Activated effector memory CD4-positive, alpha-beta T cell treated with Interleukin-2 at 50 U/mL for 16 hours (primary cell): ENCODE data around the gene MRTO4.
"Not testable (repeated sequence)": the region's sequence is repeated elsewhere in the genome, so short reads cannot be mapped to it uniquely, and the experiment has no call there.

Experiments
- DNase-seq: peaks from one replicate; pipeline ENCODE4 v3.0.0-alpha.2; 2020

Gene MRTO4

GRCh38 chr1:19273106-19273843 is 21.7 kb downstream of the MRTO4 start:
- no peak for DNase-seq

GRCh38 chr1:19273844-19274531 is 22.4 kb downstream of the MRTO4 start:
- not testable (repeated sequence) for DNase-seq

DNA sequence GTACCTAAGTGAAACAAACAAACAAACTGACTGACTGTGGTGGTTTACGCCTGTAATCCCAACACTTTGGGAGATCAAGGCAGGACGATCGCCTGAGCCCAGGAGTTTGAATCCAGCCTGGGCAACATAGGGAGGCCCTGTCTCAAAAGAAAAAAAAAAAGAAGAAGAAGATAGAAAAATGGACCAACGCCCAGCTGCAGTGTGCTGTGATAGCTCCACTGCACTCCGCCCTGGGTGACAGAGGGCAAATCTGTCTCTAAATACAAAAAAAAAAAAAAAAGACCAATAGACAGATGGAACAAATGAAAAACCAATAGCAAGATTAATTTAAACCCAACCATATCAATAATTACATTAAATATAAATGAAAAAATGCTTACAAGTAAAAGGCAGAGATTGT is 23.0 kb downstream of the MRTO4 start:
- DNase-seq: no peak

- no peak for DNase-seq
Observed at GRCh38 chr1:19283891-19284290, 32.3 kb downstream of the MRTO4 start.

- no peak for DNase-seq
Observed at GRCh38 chr1:19284881-19285280, 33.3 kb downstream of the MRTO4 start.

DNA sequence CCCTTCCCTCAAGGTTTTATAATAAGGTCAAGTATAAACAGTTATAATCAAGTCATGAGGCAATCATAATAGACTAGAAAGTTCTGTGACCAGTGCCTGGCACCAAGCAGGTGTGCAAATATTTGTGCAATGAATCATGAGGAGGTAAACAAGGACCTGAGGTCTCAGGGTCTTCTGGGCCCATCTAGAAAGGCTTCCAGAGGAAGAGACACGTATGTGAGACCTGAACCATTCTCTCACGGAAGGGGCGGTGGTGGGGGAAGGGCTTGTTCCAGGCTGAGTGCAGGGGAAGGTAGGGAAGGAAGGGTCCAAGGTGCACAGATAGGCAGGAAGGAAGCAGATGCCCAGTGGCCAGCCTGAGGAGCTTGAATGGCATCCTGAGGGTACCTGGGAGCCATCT is 33.8 kb downstream of the MRTO4 start:
- DNase-seq: not testable (repeated sequence)

DNA sequence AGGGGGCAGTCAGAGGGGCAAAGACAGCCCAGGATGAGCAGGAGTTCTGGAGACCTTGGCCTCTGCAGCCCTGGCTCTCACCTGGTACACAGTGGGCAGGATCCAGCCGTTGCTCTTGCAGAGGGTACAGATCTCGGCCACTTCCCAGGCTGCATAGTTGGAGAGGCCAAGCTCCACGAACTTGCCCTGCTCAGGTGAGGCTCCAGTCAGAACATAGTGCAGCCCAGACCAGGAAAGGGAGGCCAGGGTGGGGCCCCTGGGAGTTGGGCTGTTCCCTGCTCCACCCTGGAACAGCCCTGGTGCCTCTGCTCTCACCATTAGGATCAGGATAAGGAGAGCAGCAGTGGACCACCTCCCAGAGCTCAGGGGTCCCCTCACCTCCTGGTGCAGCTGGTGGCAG is 34.2 kb downstream of the MRTO4 start:
- not testable (repeated sequence) for DNase-seq

DNA sequence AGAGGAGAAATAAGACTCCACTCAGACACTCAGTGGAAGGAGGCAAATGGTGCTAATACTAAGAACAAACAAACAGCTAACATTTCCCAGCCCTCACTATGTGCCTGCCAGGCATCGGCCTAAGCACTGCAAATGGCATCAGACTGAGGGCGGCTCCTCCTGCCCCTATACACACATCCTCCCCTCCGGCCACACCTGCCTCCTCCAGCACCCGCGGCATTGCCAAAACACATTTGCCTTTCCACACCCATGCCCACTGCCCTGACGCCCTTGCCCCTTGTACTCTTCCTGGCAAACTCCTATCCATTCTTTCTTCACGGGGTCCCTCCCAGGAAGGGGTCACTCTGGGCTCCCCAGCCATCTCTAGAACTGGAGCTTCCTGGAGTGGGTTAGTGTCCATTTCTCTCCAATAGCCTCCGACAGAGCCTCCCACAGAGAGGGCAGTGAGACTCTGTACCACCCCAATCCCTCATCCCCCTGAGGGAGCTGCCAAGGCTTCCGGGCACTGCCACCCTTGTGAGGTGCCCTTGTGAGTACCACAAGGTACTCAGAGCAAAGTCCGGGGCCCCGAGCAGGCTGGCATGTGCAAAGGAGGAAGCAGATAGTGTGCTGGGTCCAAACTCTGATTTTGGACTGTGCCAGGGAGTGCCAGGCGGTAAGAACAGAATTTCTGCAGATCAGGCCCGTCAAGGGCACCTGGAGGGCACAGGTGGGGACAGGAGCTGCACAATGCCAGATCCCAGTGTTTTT is 36.0 kb downstream of the MRTO4 start:
- DNase-seq: no peak

DNA sequence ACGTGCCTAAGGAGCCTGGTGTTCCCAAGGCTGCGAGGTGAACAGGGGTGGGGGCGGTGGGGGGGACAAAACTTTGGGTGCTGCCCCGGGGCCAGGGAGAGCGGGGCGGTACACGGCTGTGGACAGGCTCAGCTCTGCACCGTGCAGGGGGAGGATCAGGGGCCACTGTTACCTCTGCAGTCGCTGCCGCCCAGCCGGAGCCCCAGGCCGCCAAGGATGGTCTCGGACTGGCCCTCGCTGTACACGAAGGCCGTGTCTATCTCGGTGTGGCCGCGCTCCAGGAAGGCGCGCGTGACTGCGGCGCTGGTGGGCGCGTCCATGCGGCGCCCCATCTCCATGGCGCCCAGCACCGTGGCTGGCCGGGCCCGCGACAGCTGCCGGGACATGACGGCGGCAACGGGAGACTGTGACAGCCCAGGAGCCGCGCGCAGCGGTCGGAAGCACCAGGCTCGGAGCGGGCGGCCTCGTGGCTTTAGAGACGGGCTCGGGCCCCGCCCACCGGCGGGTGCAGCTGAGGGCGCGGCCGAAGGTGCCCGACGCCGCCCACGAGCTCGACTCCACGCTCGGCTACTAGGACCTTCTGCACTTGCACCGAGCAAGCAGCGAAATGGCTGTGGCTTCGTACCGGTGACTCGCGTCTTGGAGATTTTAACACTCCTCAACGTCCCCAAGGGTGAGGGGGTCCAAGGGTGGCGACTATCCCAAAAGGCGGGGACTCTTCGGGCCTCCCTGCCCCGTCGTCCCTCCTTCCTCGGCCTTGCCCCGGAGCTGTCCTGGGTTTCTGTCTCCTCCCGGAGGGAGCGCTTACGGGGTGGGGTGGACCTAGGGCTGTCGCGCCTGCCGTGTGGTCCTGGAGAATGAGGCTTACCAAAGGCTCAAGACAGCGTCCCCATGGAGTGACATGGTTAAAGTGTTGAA is 37.0 kb downstream of the MRTO4 start, which contains the start of gene AKR7A3:
Gene AKR7A3, minus strand, starts transcription at position 447 of the 918 bp plus-strand sequence. Its CDS starts 61 bp downstream, at position 386.
- DNase-seq: peak; percentile 51

GRCh38 chr1:19289244-19289643 is 37.6 kb downstream of the MRTO4 start:
- DNase-seq: no peak

GRCh38 chr1:19294638-19295037 is 43.0 kb downstream of the MRTO4 start:
- DNase-seq: no peak

GRCh38 chr1:19300211-19300610 is 48.6 kb downstream of the MRTO4 start:
- DNase-seq: no peak

DNA sequence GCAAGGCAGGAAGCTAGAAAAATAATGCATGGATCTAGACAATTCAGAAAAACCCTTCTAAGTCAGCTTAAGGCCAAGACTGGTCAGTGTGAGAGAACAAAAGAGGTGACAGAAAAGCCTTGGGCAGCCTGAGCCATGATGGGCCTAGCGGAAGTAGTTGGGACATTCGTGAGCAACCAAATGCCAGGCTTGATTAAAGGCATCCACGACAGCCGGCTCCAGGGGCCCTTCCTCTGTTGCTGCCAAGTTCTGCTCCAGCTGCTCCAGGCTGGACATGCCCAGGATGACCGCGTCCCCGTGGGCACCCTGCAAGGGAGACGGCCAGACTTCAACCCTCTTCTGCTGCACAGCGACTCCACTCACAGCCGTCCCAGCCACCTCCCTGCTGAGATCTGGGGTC is 52.5 kb downstream of the MRTO4 start:
- not testable (repeated sequence) for DNase-seq

GRCh38 chr1:19305880-19306279 is 54.3 kb downstream of the MRTO4 start:
- no peak for DNase-seq

GRCh38 chr1:19306941-19307340 is 55.3 kb downstream of the MRTO4 start:
- DNase-seq: no peak

DNA sequence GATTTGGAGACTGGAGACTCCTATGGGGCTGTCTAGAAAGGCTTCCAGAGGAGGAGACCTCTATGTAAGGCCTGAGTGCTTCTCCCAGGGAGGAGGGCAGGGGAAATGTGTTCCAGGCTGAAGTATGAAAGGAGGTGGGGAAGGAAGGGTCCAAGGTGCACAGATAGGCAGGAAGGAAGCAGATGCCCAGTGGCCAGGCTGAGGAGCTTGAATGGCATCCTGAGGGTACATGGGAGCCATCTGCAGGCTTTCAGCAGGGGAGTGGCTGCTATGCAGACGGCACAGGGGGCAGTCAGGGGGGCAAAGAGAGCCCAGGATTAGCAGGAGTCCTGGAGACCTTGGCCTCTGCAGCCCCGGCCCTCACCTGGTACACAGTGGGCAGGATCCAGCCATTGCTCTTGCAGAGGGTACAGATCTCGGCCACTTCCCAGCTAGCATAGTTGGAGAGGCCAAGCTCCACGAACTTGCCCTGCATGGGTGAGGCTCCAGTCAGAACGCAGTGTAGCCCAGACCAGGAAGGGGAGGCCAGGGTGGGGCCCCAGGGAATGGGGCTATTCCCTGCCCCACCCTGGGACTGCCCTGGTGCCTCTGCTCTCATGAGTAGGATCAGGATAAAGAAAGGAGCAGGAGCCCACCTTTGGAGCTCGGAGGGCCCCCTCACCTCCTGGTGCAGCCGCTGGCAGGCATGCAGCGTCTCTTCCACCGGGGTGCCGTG is 56.3 kb downstream of the MRTO4 start:
- DNase-seq: no peak

- DNase-seq: no peak
Observed at GRCh38 chr1:19308509-19308907, 56.9 kb downstream of the MRTO4 start.

GRCh38 chr1:19309123-19309813 is 57.7 kb downstream of the MRTO4 start:
- no peak for DNase-seq
